Heart left ventricle (tissue), 13 donors: ENCODE results near the gene NIPAL4.

ENCODE experiments used
- CTCF ChIP-seq, 12 donors: fragments of 200-600 bp; sonication (generic) in 4 of 12; IDR thresholded peaks; one replicate each; pipeline versions ENCODE4 v1.5.0 to v1.8.0; 2018 to 2022; ENCODE audit warnings: antibody characterized with exemption in 12 of 12, mild to moderate bottlenecking in 5 of 12
- POLR2A ChIP-seq, 2 donors: fragments of 450-650 bp; IDR thresholded peaks; one replicate each; pipeline ENCODE4 v1.6.1; 2017; ENCODE audit warnings: antibody characterized with exemption in 2 of 2, mild to moderate bottlenecking in 2 of 2, moderate library complexity in 2 of 2
- donor health status: ischemic (EF 13 %, LVEDD 7.1; RV severe dilation, severe dysfunction).
- donor health status: DM: no; HTN: yes; CAD: no.
- donor health status: DM: no; HTN: no; CAD: no.
- donor health status: ischemic (EF 25% LVEDD 6.9; RV normal size, moderate dysfunction).
- donor health status: ischemic (EF 25% LVEDD 5.7; RV mildly dilated, moderate dysfunction).
- donor health status: ischemic (EF 35%, LVEDD 5.7; RV mildly dilated, moderate dysfunction).
- donor health status: nonischemic (EF 11% LVEDD 7.7; RV severe dilation, severe dysfunction).
- donor health status: DM: yes; HTN: yes; CAD: no.
- donor health status: PGD.
- donor health status: ischemic (EF 29% LVEDD 5.4; RV normal size, mild dysfunction).
- donor health status: nonischemic (EF 23%, LVEDD 6.1; RV moderate dilation, normal function).

GRCh38 chr5:157479612-157480510 lies 19.8 kb downstream of the NIPAL4 start:
- TF ChIP-seq CTCF (IDR thresholded peaks at IDR 0.05) (no peak), POLR2A (IDR thresholded peaks at IDR 0.05) (no peak)
